Pons (tissue), 1 donor: Measurements from ENCODE around the gene SLCO1C1.
"Not testable (repeated sequence)": the region's sequence is repeated elsewhere in the genome, so short reads cannot be mapped to it uniquely, and the experiment has no call there.

ENCODE experiments used
- DNase-seq: peaks from one replicate; pipeline ENCODE4 v3.0.0-alpha.2; 2016; ENCODE audit warnings: low spot score

Gene SLCO1C1, protein sequence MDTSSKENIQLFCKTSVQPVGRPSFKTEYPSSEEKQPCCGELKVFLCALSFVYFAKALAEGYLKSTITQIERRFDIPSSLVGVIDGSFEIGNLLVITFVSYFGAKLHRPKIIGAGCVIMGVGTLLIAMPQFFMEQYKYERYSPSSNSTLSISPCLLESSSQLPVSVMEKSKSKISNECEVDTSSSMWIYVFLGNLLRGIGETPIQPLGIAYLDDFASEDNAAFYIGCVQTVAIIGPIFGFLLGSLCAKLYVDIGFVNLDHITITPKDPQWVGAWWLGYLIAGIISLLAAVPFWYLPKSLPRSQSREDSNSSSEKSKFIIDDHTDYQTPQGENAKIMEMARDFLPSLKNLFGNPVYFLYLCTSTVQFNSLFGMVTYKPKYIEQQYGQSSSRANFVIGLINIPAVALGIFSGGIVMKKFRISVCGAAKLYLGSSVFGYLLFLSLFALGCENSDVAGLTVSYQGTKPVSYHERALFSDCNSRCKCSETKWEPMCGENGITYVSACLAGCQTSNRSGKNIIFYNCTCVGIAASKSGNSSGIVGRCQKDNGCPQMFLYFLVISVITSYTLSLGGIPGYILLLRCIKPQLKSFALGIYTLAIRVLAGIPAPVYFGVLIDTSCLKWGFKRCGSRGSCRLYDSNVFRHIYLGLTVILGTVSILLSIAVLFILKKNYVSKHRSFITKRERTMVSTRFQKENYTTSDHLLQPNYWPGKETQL

DNA sequence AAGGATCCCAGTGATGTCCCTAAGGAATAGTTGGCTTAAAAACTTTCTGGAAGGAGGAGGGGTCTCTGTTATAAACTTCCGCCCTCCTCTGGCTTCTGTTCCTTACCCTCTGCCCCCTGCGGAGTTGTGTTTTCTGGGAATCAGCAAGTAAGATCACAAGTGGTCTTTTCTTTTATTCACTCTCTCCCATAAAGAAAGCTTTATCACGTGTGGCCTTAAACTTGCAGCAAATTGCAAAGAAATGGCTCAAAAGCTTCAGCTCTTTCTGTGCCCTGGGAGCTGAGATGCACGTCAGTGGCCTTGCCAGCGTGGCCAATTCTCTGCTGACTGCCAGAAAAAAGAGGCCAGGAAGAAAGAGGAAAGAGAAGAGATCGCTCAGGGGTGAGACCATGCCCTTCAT is at the start of gene SLCO1C1:
Gene SLCO1C1 (plus strand): TSS at position 101 of the 400 bp plus-strand sequence. CDS start 4,245 bp downstream, outside the sequence.
- peak; percentile 30 for DNase-seq

DNA sequence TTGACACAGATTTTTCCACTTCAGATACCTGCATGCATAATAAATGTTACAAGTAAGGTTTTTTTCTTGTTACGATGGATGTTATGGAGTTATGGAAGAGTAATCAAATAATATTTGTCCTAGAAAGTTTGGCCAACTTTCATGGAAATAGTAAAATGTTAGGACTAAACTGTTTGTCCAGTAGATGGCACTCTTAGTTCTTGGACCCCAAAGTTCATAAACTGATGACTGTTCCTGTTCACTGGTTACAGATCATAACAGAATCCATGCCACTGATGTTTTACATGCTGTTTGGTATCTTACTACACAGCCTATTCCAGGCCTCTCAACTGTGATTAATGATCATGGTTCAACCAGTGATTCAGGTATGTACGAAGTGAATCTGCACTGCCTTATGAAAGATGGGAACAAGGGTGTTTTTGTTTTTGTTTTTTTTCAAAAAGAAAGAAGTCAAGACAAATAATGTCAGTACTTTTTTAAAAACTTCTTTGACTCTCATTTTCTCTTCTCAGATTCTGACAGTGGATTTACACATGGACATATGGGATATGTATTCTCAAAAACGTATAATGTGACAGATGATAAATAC is 48.8 kb upstream of the SLCO1C1 start:
- DNase-seq, result peak; percentile 70

DNA sequence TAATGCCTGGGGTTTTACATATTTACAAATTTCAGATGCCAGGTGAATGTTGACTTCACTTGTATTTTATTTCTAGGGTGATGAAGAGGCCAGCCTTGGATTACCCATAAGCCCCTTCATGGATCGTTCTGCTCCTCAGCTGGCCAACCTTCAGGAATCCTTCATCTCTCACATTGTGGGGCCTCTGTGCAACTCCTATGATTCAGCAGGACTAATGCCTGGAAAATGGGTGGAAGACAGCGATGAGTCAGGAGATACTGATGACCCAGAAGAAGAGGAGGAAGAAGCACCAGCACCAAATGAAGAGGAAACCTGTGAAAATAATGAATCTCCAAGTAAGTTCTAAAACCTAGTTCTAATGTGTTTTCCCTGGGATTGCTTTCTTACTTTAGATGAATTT is 41.3 kb upstream of the SLCO1C1 start:
- DNase-seq, result no peak

DNA sequence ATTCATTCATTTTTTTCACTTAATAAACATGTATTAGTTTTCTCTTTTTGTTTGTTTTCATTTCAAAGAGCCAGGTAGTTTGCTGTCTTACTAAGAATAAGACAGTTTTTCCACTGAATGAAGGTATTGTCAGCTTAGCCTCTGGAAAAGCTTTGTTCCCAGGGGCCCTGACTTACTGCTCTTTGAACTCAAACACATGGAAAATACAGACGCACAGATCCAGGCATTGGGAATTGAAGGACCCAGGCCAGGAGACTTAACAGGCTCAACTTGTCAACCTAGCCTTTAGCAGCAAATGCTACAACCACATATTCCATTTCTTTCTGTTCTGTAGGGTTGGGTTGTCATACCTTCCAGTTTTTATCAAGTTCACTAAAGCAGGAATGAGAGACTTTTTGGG is 38.5 kb upstream of the SLCO1C1 start:
- no peak for DNase-seq

DNA sequence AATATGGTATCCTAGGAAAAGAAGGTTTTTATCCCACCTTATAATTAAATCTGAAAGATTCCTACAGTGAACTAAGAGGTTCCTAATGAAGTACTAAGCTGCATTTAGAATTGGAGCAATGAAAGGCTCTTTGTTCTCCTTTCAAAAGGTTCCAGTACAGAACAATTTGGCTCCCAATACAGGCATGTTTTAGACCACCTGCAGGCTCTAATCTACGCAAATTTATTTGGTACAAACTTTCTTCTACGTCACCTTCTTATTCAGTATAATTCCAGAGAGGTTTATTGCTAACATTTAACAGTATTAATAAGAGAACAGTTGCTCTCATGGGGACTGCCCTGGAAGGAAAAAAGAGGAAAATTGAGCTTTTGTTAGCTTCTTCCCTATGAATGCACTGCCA is 37.6 kb upstream of the SLCO1C1 start:
- DNase-seq, result peak; percentile 26

DNA sequence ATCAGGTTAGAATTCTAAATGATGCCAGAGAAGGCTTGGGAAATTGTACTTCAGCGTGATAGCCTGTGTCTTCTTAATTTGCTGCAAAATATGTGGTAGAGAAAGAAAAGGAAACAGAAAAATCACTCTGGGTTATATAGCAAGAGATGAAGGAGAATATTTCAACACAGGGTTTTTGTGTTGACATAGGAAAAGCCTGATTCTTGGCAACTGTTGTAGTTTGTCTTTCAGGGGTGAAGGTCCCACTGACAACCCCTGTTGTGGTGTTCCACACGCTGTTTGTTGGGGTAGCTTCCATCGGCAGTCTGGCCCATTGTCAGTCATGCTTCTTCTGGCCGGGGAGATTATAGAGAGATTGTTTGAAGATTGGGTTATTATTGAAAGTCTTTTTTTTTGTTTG is 13.8 kb upstream of the SLCO1C1 start:
- DNase-seq, result no peak

DNA sequence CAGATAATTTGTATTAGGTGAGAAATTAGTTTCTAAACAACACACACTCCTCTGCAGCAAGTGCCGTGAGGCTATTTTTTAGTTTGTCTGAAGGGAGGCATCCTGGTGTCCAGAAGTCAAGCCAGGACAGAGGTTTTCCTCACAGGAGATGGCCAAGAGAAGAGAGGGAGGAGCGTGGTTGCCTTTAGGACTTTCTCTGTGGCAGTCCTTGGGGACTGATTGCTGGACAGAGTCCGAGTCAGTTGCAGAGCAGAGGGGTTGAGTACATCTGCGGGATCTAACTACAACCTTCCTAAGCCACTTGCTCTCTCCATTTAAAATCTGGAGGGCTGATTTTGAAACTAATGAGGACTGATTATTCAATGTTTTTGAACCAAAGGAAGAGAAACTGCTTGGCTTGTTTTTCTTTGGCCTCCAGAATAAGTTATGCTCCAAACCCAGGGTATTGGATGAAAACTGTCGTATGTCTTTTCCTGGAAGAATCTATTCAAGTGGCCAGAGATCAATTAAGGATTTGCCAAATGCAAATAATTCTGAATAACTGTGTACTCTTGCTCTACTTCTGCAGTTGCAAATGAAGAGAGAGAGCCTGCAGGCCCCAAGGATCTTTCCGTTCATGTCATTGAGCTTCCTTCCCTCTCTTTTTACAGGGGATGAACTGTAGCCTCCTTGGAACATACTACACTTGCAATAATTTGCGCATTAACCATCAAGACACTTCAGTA is 1.2 kb downstream of the SLCO1C1 start:
- peak; percentile 41 for DNase-seq

DNA sequence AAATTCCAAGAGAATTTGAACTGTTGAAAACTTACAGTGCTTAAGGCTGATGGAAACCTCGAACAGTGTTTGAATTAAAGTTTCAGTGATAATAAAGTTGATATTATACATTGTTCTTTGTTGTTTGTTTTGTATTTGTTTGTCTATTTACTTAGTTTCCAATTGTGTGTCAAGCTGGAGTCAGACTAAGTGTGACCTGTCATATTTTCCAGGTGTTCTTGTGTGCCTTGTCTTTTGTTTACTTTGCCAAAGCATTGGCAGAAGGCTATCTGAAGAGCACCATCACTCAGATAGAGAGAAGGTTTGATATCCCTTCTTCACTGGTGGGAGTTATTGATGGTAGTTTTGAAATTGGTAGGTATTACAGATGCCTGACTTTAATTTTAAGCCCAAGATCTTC is 6.0 kb downstream of the SLCO1C1 start:
- no peak for DNase-seq

DNA sequence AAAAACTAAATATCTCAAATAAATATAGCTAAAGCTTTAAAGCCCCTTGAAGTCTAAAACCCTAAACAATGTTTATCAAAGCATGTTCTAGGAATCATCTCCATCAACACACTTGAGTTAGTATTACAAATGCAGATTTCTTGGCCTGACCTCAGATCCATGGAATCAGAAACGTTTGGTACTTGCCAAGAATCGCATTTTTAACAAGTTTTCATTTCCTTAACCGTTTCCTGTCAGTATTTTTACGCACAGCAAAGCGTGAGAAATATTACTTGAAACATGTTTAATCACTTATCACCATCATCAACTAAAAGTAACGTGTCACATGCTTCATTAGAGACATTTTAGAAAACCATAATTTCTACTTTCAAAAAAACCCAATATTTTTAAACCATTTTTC is 9.7 kb downstream of the SLCO1C1 start:
- DNase-seq, result no peak

DNA sequence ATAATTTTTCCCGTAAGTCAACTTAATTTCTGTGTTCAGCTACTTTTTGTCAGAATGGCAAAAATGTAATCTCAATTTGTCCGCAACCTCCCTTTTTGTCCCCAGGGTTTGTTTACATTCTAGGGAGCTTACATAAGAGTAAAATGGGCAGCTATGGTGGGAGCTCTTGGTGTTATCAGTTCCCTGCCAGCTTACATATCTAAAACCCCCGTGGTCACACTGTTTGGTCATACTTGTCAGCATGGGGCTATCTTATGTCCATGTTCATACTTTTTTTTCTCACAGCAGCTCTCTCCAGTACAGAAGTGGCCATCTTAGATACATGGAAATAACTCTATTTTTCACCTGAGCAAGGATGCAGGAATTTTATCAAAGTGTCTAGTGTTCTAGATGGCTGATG is 16.7 kb downstream of the SLCO1C1 start:
- no peak for DNase-seq

DNA sequence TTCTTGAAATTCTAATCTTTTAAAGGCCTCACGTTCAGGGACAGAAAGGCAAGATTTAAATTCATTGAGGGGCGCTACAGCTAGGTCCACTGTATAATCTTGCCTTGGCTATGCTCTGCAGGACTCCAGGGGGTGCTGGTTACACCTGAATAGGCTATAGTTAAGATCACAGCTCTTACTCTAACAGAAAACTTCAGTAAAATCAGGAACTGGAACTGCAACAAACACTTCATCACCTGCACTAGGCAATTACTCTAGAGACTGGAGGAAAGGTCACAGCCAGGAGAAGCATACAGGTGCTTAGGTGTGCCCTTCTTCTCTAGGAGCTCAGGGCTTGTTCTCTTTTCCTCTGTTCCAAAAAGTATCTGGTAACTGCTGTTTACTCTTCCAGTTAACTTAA is 20.9 kb downstream of the SLCO1C1 start:
- DNase-seq, result no peak

DNA sequence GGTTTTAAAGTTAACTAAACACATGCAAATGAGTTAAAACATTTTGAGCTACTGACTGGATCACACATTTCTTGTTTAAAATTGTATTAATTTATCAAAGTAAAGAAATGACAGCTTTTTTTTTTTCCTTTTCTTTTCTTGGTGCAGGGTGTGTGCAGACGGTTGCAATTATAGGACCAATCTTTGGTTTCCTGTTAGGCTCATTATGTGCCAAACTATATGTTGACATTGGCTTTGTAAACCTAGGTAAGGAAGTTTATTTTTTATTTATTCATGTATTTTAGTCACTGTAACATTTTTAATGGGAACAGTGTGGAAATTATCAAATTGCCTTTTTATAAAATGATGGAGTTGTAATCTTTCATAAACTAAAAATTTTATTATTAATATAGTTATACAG is 21.9 kb downstream of the SLCO1C1 start:
- DNase-seq, result no peak

DNA sequence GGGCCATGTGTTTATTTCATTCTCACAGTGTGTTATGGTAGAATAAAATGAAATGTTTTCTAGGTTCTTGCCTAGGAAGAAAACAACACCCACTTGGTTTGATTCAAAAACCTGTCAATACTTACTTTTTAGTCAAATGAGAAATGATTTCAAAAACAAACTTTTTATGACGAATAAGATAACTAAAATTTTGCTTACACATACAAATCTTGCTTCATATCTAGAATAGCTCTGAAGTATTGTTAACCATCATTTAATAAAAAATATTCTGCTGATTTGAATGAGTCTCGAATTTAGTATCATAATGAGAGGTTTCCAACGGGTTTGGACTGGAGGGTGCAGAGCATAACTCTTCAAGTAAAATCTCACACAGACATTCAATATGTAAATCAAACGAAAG is 23.2 kb downstream of the SLCO1C1 start:
- no peak for DNase-seq

DNA sequence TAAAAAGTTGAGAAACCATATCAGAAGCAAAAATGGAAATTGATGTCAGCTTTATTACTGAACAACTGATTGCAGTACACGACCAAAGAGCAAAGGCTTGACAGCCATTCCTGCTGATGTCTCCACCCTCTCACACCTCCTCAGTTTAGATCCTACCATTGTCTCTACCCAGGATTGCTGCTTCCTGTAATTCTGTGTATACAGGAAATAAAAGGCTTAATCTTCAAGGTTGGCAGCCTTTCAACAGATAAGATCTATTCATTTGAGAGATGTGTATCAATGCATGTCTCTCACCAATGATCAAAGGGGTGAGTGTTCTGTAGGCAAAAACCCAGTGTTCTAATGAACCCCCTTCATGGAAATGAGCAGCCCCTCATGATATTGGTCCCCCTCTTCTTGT is 27.0 kb downstream of the SLCO1C1 start:
- no peak for DNase-seq

DNA sequence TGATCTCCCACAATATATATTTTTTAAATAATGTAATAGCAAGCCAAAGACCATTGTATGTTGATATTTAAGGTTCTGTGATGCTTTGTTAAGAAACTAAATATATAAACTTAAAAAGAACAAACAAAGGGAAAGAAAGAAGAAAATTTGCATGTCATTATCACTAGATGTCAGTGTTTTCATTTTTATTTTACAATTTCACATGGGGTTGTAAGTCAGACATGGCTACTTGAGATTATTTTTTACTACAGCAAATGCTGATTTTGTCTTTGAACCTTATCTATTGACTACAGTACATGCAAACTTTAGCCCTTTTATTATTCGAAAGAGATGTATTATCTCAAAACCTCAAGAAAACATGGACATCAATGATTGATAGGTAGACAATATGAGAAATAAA is 36.1 kb downstream of the SLCO1C1 start:
- DNase-seq, result no peak

DNA sequence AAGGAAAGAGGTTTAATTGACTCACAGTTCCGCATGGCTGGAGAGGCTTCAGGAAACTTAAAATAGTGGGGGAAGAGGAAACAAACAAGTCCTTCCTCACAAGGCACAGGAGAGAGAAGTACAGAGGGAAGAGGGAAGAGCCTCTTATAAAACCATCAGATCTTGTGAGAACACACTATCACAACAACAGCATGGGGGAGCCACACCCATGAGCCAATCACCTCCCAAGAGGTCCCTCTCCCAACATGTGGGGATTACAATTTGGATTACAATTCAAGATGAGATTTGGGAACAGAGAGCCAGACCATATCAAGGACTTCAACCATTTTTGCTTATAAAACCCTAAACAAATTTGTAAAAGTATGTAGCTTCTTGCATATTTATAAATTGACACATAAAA is 45.8 kb downstream of the SLCO1C1 start:
- no peak for DNase-seq

DNA sequence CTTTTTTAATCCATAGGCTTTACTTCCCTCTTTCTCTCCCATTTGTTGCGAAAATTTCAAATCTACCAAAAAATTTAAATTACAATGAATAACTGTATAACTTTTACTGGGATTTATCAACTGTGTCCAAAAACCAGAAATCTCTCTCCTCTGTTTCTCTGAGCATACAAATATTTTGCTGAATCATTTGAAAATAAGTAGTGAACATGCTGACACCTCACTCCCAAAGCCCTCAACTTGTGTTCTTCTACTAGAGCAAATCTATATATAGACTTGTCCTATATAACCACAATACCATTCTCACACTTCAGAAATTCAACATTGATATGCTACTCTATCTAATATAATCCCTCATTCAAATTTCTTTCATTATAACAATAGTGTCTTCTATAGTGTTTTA is 53.1 kb downstream of the SLCO1C1 start:
- DNase-seq, result no peak

DNA sequence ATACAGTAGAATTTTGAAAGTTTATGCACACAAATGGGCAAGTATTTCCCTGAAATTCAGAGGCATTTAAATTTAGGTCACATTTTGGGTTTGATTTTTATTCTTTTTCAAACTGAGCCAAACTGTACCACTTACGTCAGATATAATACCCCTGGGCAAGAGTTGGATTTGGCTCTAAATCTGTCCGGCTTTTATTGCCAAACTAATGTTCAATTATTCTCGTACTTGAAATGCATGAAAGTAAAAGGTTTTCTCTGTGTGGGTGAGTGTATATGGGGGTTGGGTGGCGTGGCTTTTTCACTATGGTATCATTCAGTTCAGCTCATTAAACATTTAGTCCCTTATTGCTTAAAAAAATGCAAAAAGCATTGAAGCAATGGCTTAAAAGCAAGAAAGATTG is 55.9 kb downstream of the SLCO1C1 start:
- no peak for DNase-seq

DNA sequence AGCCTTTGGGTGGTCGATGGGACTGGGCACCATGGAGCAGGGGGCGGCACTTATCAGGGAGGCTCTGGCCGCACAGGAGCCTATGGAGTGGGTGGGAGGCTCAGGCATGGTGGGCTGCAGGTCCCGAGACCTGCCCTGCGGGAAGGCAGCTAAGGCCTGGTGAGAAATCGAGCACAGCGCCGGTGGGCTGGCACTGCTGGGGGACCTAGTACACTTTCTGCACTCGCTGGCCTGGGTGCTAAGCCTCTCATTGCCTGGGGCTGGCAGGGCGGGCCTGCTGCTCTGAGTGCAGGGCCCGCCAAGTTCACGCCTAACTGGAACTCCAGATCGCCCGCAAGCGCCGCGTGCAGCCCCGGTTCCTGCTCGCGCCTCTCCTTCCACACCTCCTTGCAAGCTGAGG is 82.3 kb downstream of the SLCO1C1 start:
- DNase-seq, result no peak

DNA sequence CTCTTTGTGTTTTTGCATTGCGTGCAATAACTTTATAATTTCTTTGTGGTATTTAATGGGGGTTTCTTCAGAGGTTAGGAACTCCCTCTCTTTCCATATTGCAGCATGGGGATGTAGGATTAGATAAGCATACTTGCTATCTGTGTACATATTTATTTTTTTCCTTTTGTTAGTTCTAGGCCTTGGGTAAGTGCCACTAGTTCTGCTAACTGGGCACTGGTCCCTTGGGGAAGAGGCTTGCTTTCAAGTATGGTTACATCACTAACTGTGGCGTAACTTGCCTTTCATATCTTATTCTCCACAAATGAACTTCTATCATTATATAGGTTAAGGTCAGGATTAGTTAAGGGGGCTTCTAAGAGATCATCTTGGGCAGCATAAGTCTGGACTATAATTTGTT is 83.8 kb downstream of the SLCO1C1 start:
- DNase-seq, result no peak

DNA sequence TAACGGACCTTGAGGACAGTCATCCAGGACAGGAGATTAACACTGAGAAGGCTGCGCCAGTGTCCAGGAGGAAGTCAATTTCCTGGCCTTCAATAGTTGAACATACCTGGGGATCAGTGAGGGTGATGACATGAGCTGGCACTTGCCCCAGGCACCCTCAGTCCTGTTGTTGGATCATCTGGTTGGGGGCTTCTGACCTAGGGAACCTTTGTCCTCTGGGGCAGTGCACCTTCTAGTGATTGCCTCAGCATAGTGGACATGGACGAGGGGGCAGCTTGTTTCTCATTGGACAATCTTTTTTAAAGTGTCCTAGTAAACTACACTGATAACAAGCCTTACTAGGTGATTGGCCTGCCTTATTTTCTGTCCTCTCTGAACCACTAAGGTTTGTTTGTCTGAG is 84.8 kb downstream of the SLCO1C1 start:
- DNase-seq, result not testable (repeated sequence)

DNA sequence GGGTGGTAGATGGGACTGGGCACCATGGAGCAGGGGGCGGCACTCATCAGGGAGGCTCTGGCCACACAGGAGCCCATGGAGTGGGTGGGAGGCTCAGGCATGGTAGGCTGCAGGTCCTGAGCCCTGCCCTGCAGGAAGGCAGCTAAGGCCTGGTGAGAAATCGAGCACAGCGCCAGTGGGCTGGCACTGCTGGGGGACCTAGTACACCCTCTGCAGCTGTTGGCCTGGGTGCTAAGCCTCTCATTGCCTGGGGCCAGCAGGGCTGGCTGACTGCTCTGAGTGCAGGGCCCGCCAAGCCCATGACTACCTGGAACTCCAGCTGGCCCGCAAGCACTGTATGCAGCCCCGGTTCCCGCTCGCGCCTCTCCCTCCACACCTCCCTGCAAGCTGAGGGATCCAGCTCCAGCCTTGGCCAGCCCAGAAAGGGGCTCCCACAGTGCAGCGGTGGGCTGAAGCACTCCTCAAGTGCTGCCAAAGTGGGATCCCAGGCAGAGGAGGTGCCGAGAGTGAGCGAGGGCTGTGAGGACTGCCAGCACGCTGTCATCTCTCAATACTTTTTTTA is 88.7 kb downstream of the SLCO1C1 start:
- DNase-seq, result not testable (repeated sequence)
